Measurements from ENCODE around the gene TMEM273. TPM values are rescaled to one million over a fixed set of nuclear protein-coding genes. Genes with fewer than 3 reads are reported as not detected.

Gene TMEM273
- total RNA-seq, 2 donors from 2014 or later, result 11.3 to 39.6 TPM

DNA sequence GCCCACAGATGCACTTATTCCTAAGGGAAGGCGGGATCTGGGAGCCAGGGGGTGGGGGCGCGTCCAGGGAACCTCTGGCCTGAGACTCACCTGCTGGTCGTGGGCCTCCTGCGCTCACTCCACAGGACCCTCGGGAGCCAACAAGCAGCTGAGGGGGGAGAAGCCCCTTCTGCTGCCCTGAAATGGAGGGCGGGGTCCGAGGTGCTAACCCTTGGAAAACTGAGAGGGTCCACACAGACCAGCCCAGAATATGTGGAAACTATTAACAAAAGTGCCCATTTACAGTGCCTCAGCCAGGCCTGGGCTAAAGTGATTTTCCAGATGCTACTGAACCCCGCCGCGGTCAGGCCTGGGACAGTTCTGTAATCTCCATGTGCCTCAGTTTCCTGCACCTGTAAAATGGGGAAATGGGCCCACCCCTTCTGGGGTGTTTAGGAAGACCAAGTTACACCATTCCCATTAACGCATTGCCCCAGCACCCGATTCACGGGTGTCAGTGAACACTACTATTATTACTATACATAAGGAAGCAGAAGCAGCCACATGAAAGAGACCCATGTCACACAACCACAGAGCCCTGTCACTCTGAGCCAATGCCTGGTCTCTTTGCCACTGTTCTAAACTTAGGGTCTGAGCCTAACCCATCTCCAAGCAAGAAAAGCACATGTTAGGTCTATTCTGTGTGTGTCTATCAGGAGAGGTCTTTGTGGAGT is 72.2 kb downstream of the TMEM273 start:
- no peak overlapping the region for H3K27ac Mint-ChIP-seq
- H3K36me3 Mint-ChIP-seq (ENCODE audit: low read depth), result no peaks in the 10 kb centered on the region

DNA sequence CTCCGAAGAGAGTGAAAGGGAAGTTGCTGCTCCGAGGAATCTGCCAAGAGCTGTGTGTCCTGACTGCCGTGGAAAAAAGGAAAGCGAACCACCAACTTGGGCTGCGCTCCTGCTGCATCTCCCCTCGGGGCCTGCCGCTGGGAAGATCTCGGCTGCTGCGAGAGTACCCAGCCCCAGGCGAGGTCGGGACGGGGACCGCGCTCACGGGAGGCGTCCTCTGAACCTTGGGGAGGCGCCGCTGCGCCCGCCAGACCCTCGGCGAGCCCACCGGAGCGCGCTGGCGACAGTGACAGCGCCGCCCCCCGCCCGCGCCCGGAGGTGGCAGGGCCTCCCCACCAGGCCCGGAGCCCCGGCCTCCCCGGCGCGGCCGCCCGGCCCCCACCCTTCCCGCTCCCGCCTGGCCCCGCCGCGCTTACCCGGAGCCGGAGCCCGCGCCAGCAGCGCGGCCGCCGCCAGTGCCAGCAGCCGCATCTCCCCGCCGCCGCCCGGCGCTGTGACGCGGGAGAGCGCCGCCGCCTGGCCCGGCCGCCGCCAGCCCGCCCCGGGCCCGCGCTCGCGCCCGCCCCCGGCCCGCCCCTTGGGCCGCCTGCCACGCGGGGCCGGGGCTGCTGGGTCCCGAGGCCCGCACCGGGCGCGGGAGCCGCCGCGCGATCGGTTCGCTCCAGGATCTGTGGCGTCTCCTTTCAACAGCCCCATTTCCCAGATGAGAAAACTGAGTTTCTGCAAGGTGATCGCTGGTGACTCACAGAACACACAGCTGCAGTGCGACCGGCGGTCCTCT is 73.0 kb downstream of the TMEM273 start, which contains the start of gene VSTM4:
VSTM4 (minus strand) TSS at position 508 of the 781 bp plus-strand sequence; CDS start at position 471, 37 bp downstream.
- DNase-seq (no peak), ATAC-seq (peak; percentile 62)
- H3K36me3 Mint-ChIP-seq (ENCODE audit: low read depth), result no peaks in the 10 kb centered on the region
- H3K4me3 Mint-ChIP-seq, result peak within 1 kb of the TSS; percentile 78
- peaks cover 38% of the 10 kb centered on the region for H3K27me3 Mint-ChIP-seq
- H3K27ac Mint-ChIP-seq, result no peak within 1 kb of the TSS
- H3K9me3 ChIP-seq (ENCODE audit: control insufficient read depth, low read length, poor library complexity, severe bottlenecking), result no peaks in the 10 kb centered on the region
- peaks cover 2% of the 10 kb centered on the region for H3K4me1 Mint-ChIP-seq

More for the DNA sequence above, 72.2 kb downstream of the TMEM273 start:
- H3K4me3 Mint-ChIP-seq, result peak overlapping the region; percentile 7
- no peaks in the 10 kb centered on the region for H3K9me3 ChIP-seq (ENCODE audit: control insufficient read depth, low read length, poor library complexity, severe bottlenecking)
- peaks cover 38% of the 10 kb centered on the region for H3K27me3 Mint-ChIP-seq
- H3K4me1 Mint-ChIP-seq, result peaks cover 2% of the 10 kb centered on the region
- peak; percentile 62 for ATAC-seq
- DNase-seq, result no peak

DNA sequence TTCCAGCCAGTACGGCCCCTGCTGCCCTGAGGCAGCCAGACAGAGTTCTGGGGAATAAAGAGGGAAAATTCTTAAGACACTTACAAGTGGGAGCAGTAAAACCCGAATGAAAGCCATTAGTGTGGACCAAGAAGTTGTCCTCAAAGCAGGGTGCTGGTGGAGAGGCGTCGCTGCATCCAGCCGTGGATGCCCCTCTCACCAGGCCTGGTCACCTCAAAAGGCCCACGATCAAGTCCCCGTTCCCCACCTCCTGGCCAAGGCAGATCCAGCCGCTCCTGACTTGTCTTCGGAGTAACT is 73.5 kb downstream of the TMEM273 start:
- H3K4me1 Mint-ChIP-seq, result peaks cover 2% of the 10 kb centered on the region
- H3K36me3 Mint-ChIP-seq (ENCODE audit: low read depth), result no peaks in the 10 kb centered on the region
- peaks cover 43% of the 10 kb centered on the region for H3K27me3 Mint-ChIP-seq
- no peak for DNase-seq
- ATAC-seq, result no peak
- H3K4me3 Mint-ChIP-seq, result peak overlapping the region; percentile 78
- H3K9me3 ChIP-seq (ENCODE audit: control insufficient read depth, low read length, poor library complexity, severe bottlenecking), result no peaks in the 10 kb centered on the region
- no peak overlapping the region for H3K27ac Mint-ChIP-seq

DNA sequence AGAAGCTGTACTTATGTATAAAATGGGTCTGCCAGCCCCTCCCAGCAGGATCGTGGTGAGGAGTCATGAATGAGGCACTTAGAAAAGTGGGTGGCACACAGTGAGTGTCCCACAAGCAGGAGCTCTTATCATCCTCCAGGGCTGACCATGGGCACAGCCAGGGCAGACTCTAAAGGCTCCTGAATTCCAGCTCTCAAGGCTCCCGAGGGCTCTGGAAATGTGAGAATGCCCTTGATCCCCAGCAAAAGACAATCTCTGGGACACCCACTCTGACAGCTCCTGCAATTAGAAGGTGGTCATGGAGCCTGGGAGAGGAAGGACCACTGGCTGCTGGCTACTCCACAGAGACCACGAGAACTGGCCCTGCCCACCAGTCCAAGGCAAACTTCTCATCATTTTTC is 74.5 kb downstream of the TMEM273 start:
- DNase-seq (no peak), ATAC-seq (no peak)
- no peaks in the 10 kb centered on the region for H3K9me3 ChIP-seq (ENCODE audit: control insufficient read depth, low read length, poor library complexity, severe bottlenecking)
- Mint-ChIP-seq H3K4me3 (no peak overlapping the region), H3K4me1 (peaks cover 2% of the 10 kb centered on the region), H3K27ac (no peak overlapping the region), H3K36me3 (ENCODE audit: low read depth) (no peaks in the 10 kb centered on the region), H3K27me3 (peaks cover 50% of the 10 kb centered on the region)

DNA sequence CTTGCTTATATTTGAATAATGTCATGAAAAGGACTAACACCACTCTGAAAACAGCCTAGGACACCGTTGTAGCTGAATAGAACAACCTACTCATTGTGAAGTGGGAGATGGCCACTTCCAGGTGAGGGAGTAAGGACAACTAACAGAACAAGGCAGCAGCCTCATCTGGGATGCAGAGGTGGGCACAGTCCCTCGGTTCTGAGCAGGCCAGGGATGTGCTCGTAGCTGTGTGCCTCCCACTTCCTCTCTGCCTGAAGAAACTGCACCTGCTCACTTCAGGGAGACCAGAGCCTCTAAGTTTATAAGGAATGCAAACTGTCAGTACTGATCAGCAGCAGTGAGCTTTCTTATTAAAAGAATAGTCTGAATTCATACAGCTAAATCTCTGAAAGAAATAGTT is 75.3 kb downstream of the TMEM273 start:
- DNase-seq (no peak), ATAC-seq (no peak)
- Mint-ChIP-seq H3K27me3 (peaks cover 47% of the 10 kb centered on the region), H3K4me1 (peaks cover 2% of the 10 kb centered on the region), H3K4me3 (no peak overlapping the region), H3K27ac (no peak overlapping the region), H3K36me3 (ENCODE audit: low read depth) (no peaks in the 10 kb centered on the region)
- no peaks in the 10 kb centered on the region for H3K9me3 ChIP-seq (ENCODE audit: control insufficient read depth, low read length, poor library complexity, severe bottlenecking)

DNA sequence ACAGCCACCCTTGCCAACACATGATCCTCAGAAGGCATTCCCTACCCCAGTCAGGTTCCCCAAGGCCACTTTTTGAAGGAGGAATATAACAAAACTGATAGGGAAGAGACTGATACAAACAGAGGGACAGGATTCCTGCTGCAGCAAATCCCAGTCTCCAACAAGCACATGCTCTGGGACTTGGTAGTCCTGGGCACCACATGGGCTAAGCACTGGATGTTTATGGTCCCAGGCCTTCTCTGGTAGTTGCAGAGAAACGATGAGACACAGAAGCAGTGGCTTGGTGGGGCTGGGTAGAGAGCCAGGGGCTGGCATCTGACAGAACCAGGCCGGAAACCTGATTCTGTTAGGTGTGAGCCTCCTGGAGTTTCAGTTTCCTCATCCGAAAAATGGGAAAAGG is 76.1 kb downstream of the TMEM273 start:
- ATAC-seq, result no peak
- no peaks in the 10 kb centered on the region for H3K36me3 Mint-ChIP-seq (ENCODE audit: low read depth)

DNA sequence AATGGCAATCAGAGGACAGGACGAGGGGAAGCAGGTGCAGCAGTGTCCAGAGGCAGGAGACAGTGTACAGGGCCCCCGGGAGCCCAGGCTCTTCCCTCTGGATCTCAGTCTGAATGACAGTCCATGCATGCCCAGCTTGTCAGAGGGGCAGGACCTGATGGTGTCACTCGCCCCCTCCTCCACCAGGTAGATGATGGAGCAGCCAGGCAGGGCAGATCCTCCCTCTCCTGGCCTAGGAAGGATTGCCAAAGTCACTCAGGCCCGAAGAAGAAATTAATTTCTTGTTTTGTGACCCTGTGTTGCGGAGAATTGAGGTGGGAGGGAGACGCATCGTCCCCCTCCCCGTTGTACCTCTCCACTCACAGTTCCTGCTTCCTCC is 76.9 kb downstream of the TMEM273 start:
- no peak for DNase-seq
- no peak for ATAC-seq
- no peaks in the 10 kb centered on the region for H3K9me3 ChIP-seq (ENCODE audit: control insufficient read depth, low read length, poor library complexity, severe bottlenecking)
- Mint-ChIP-seq H3K36me3 (ENCODE audit: low read depth) (no peaks in the 10 kb centered on the region), H3K27ac (no peak overlapping the region), H3K27me3 (peaks cover 46% of the 10 kb centered on the region), H3K4me1 (peaks cover 2% of the 10 kb centered on the region), H3K4me3 (no peak overlapping the region)

More for the DNA sequence above, 76.1 kb downstream of the TMEM273 start:
- peaks cover 2% of the 10 kb centered on the region for H3K4me1 Mint-ChIP-seq
- DNase-seq, result no peak
- no peak overlapping the region for H3K27ac Mint-ChIP-seq
- peaks cover 46% of the 10 kb centered on the region for H3K27me3 Mint-ChIP-seq
- no peaks in the 10 kb centered on the region for H3K9me3 ChIP-seq (ENCODE audit: control insufficient read depth, low read length, poor library complexity, severe bottlenecking)
- no peak overlapping the region for H3K4me3 Mint-ChIP-seq

DNA sequence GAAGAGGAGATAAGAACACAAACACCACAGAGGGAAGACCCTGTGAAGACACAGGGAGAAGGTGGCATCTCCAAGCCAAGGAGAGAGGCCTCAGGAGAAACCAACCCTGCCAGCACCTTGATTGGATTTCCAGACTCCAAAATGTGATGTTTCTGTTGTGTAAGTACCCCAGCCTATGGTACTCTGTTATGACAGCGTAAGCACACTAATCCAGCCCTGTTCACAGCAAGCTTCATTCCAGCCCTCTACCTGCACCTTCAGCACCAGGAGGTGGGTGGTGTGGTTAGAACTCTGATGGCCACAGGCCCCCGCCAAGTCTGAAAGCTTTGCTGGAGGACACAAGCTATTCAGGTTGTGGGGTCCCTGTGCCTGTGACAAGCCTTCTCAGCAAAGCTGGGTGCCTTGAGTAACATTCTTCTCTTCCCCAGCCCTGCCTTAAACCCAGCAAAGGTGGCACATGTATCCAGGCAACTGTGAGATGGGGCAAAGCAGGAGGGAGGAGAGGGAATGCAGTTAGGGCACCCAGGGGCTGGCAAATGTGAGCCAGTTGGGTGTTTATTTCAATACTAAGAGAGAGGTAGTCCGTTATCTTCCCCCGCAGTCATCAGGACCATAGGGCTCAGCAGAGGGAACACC is 77.4 kb downstream of the TMEM273 start:
- no peaks in the 10 kb centered on the region for H3K9me3 ChIP-seq (ENCODE audit: control insufficient read depth, low read length, poor library complexity, severe bottlenecking)
- Mint-ChIP-seq H3K27me3 (peaks cover 46% of the 10 kb centered on the region), H3K4me3 (no peak overlapping the region), H3K4me1 (peaks cover 2% of the 10 kb centered on the region), H3K36me3 (ENCODE audit: low read depth) (no peaks in the 10 kb centered on the region), H3K27ac (no peak overlapping the region)
- ATAC-seq (no peak), DNase-seq (no peak)

DNA sequence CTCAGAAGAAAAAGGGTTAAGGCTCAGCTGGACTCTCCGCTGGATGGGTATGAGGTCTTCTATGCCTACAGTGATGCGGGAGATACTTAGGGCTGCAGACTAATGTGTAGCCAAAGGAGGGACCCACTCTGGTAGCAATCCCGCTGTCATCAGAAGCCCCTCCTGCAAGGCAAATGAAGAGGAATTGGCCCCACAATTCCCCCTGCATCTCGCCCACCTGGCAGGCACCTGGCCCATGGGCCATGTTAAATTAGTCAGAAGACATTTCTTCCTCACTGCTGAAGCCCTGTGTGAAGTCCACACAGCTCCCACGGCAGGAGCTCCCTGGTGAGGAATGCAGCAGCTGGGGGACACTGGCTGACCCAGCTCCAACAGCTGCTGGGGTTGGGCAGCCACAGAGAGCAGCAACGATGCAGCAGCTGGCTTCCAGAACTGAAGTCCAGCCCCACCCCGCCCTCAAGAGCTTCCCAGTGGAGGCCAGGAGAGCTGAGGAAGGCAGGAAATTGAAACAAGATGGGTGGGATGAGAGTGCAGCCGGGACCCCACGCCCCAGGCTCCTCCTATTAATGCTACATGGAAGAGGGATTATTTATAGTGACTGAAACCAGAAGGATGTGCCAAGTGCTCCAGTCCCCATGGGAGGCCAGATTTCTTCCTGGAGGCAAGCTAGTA is 78.4 kb downstream of the TMEM273 start:
- no peaks in the 10 kb centered on the region for H3K9me3 ChIP-seq (ENCODE audit: control insufficient read depth, low read length, poor library complexity, severe bottlenecking)
- H3K4me3 Mint-ChIP-seq, result no peak overlapping the region
- H3K27me3 Mint-ChIP-seq, result peaks cover 45% of the 10 kb centered on the region
- peaks cover 2% of the 10 kb centered on the region for H3K4me1 Mint-ChIP-seq
- ATAC-seq, result no peak
- no peaks in the 10 kb centered on the region for H3K36me3 Mint-ChIP-seq (ENCODE audit: low read depth)
- DNase-seq, result no peak
- no peak overlapping the region for H3K27ac Mint-ChIP-seq

DNA sequence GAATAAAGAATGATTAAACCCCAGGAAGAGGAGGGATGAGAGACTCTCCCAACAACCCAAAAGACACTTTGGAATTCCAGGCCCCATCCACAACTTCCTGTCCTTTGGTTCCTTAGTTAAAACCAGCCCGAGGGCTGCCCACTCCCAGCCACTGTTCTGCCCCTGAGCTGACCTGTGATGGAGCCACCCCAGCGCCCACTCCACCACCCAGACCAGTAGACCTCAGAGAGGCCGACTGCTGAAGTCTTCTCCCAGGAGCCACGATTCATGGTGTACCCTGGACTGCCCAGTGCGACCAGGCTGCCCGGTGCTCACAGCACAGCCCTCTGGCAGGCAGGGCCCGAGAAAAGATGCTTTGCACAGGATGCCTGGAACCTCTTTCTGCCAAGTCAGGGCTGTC is 79.5 kb downstream of the TMEM273 start:
- ATAC-seq, result no peak
- H3K4me3 Mint-ChIP-seq, result no peak overlapping the region
- no peaks in the 10 kb centered on the region for H3K9me3 ChIP-seq (ENCODE audit: control insufficient read depth, low read length, poor library complexity, severe bottlenecking)
- H3K36me3 Mint-ChIP-seq (ENCODE audit: low read depth), result no peaks in the 10 kb centered on the region
- H3K27me3 Mint-ChIP-seq, result peaks cover 34% of the 10 kb centered on the region
- no peaks in the 10 kb centered on the region for H3K4me1 Mint-ChIP-seq
- no peak for DNase-seq
- H3K27ac Mint-ChIP-seq, result no peak overlapping the region

DNA sequence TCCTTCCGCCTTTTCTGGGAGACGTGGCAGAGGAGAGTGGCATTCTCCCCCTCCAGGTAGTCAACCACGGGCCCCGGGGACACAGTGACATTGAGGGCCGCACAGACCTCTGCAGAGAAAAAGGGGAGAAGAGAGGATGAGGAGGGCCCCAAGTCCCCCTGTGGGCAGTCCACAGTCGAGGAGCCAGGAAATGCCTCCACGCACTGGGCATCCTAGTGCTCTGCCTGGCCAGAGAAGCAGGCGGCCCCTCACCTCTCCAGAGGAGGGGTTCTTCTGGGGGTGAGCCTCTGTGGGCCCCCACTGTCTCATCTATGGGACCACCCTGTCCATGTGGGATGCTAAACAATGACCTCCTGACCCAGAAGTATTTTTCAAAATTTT is 80.3 kb downstream of the TMEM273 start:
- H3K27ac Mint-ChIP-seq, result no peak overlapping the region
- no peaks in the 10 kb centered on the region for H3K36me3 Mint-ChIP-seq (ENCODE audit: low read depth)
- DNase-seq (no peak), ATAC-seq (no peak)
- H3K4me3 Mint-ChIP-seq, result no peak overlapping the region
- H3K9me3 ChIP-seq (ENCODE audit: control insufficient read depth, low read length, poor library complexity, severe bottlenecking), result no peaks in the 10 kb centered on the region
- peaks cover 29% of the 10 kb centered on the region for H3K27me3 Mint-ChIP-seq
- no peaks in the 10 kb centered on the region for H3K4me1 Mint-ChIP-seq

DNA sequence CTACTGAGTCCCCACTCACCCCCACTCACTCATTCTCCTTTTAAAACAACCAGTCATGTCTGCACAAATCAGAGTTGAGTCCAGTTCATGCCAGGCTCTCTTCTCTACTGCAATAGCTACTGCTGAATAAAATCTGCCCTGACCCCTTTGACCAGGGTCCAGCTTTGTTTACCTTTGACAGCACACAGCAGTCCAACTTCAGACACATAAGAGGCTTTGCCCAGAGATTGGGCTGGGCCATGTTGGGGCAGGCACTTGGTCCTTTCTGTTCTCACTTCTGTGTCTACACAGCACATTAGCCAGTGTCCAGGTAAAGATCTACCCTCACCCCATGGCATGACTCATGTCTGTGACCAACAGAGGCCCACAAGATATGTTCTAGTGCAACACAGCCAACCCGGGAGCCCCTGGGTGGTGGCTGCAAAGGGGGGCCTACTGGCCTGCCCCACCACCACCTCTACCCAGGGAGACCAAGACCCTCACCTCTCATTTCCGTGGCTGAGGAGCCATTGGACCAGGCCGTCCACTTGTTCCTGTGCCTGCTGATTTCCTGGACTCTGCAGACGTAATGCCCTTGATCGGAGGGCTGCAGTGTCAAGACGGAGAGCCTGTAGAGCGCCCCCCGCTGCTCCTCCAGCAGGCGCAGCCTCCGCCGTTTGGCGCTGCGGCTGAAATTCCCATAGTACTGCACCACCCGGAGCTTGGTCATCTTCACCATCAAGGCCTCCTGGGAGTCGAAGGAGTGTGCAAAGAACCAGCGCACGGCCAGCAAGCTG is 80.9 kb downstream of the TMEM273 start:
- H3K27ac Mint-ChIP-seq, result no peak overlapping the region
- H3K27me3 Mint-ChIP-seq, result peaks cover 28% of the 10 kb centered on the region
- H3K4me1 Mint-ChIP-seq, result no peaks in the 10 kb centered on the region
- no peak for DNase-seq
- H3K4me3 Mint-ChIP-seq, result no peak overlapping the region
- no peaks in the 10 kb centered on the region for H3K36me3 Mint-ChIP-seq (ENCODE audit: low read depth)
- no peak for ATAC-seq
- H3K9me3 ChIP-seq (ENCODE audit: control insufficient read depth, low read length, poor library complexity, severe bottlenecking), result no peaks in the 10 kb centered on the region
